ENCODE results near the gene TRIML2.

The TRIML2 gene

GRCh38 chr4:188109157-188109755, at the start of gene TRIML2:
TRIML2 (minus strand) TSS chr4:188109603; CDS start chr4:188105368, 4,235 bp downstream.
- no peak for DNase-seq

- DNase-seq: no peak
Observed at GRCh38 chr4:188158336-188158735, 48.9 kb upstream of the TRIML2 start.

GRCh38 chr4:188154668-188155405, 45.4 kb upstream of the TRIML2 start:
- no peak for DNase-seq

- no peak for DNase-seq
Observed at GRCh38 chr4:188147776-188148175, 38.4 kb upstream of the TRIML2 start.

- DNase-seq: no peak
Observed at GRCh38 chr4:188147176-188147575, 37.8 kb upstream of the TRIML2 start.

- no peak for DNase-seq
Observed at GRCh38 chr4:188146618-188147017, 37.2 kb upstream of the TRIML2 start.

GRCh38 chr4:188145601-188146000, 36.2 kb upstream of the TRIML2 start:
- no peak for DNase-seq

- DNase-seq: no peak
Observed at GRCh38 chr4:188143731-188144130, 34.3 kb upstream of the TRIML2 start.

GRCh38 chr4:188139671-188140070, 30.3 kb upstream of the TRIML2 start:
- DNase-seq: no peak

- no peak for DNase-seq
Observed at GRCh38 chr4:188139141-188139540, 29.7 kb upstream of the TRIML2 start, which contains the start of gene TRIML1. TRIML1 (plus strand) TSS chr4:188139441; CDS start chr4:188139559, 118 bp downstream.

GRCh38 chr4:188138227-188138626, 28.8 kb upstream of the TRIML2 start:
- no peak for DNase-seq

- no peak for DNase-seq
Observed at GRCh38 chr4:188132232-188132631, 22.8 kb upstream of the TRIML2 start.

- no peak for DNase-seq
Observed at GRCh38 chr4:188130355-188130754, 21.0 kb upstream of the TRIML2 start.

GRCh38 chr4:188127214-188127874, 17.9 kb upstream of the TRIML2 start:
- no peak for DNase-seq

GRCh38 chr4:188121530-188121929, 12.1 kb upstream of the TRIML2 start:
- DNase-seq: no peak

GRCh38 chr4:188117631-188118324, 8.4 kb upstream of the TRIML2 start:
- no peak for DNase-seq

GRCh38 chr4:188113156-188113555, 3.8 kb upstream of the TRIML2 start:
- no peak for DNase-seq

- DNase-seq: no peak
Observed at GRCh38 chr4:188111955-188112354, 2.6 kb upstream of the TRIML2 start.

GRCh38 chr4:188110741-188111471, 1.5 kb upstream of the TRIML2 start:
- no peak for DNase-seq

GRCh38 chr4:188110036-188110435, 633 bp upstream of the TRIML2 start:
- no peak for DNase-seq

- DNase-seq: no peak
Observed at GRCh38 chr4:188107931-188108843, 1.2 kb downstream of the TRIML2 start.

- no peak for DNase-seq
Observed at GRCh38 chr4:188106454-188106853, 2.9 kb downstream of the TRIML2 start.
